Measurements from ENCODE around the gene LAMA2.

The LAMA2 gene

DNA sequence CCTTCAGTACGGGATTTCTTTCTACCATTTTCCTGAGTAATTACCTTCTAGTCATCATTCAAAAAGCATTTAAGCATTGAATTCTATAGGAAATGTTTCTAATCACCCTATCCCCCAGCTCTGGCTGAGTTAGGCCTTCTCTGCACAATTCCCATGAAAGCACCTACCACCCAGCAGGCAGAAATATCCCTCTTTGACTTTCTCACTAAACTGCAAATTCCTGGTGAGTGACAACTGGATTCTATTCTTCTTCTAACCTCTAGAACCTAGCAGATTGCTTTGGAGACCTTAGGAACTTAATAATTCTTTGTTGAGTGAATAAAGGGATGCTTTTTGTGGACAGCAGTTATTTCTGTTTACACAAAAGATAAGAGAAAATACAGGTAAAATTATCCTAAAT is 328.7 kb downstream of the LAMA2 start:
- no peaks in the 10 kb centered on the region for H3K36me3 ChIP-seq (ENCODE audit: control insufficient read depth in 1 of 2, insufficient read depth in 2 of 2, low read length in 2 of 2)
- no peaks in the 10 kb centered on the region for H3K27me3 ChIP-seq (ENCODE audit: control insufficient read depth in 1 of 2, insufficient read depth in 2 of 2, low read length in 2 of 2)
- H3K9ac ChIP-seq (ENCODE audit: low read depth in 1 of 2, low read length in 2 of 2), result no peak overlapping the region
- H3K4me1 ChIP-seq (ENCODE audit: control insufficient read depth in 1 of 2, insufficient read depth in 2 of 2, low read length in 2 of 2), result no peaks in the 10 kb centered on the region
- no peak overlapping the region for H3K27ac ChIP-seq (ENCODE audit: low read depth, low read length)
- no peaks in the 10 kb centered on the region for H3K9me3 ChIP-seq (ENCODE audit: control insufficient read depth in 1 of 2, low read length in 2 of 2)
- no peak overlapping the region for H3K4me3 ChIP-seq (ENCODE audit: low read depth in 1 of 2, low read length in 2 of 2)

GRCh38 chr6:129212081-129212480 is 329.1 kb downstream of the LAMA2 start:
- H3K9me3 ChIP-seq (ENCODE audit: control insufficient read depth in 1 of 2, low read length in 2 of 2), result no peaks in the 10 kb centered on the region
- H3K36me3 ChIP-seq (ENCODE audit: control insufficient read depth in 1 of 2, insufficient read depth in 2 of 2, low read length in 2 of 2), result no peaks in the 10 kb centered on the region
- no peaks in the 10 kb centered on the region for H3K4me1 ChIP-seq (ENCODE audit: control insufficient read depth in 1 of 2, insufficient read depth in 2 of 2, low read length in 2 of 2)
- H3K9ac ChIP-seq (ENCODE audit: low read depth in 1 of 2, low read length in 2 of 2), result no peak overlapping the region
- no peak overlapping the region for H3K27ac ChIP-seq (ENCODE audit: low read depth, low read length)
- no peaks in the 10 kb centered on the region for H3K27me3 ChIP-seq (ENCODE audit: control insufficient read depth in 1 of 2, insufficient read depth in 2 of 2, low read length in 2 of 2)
- H3K4me3 ChIP-seq (ENCODE audit: low read depth in 1 of 2, low read length in 2 of 2), result no peak overlapping the region

- H3K9ac ChIP-seq (ENCODE audit: low read depth in 1 of 2, low read length in 2 of 2), result no peak overlapping the region
- no peaks in the 10 kb centered on the region for H3K27me3 ChIP-seq (ENCODE audit: control insufficient read depth in 1 of 2, insufficient read depth in 2 of 2, low read length in 2 of 2)
- H3K9me3 ChIP-seq (ENCODE audit: control insufficient read depth in 1 of 2, low read length in 2 of 2), result no peaks in the 10 kb centered on the region
- H3K36me3 ChIP-seq (ENCODE audit: control insufficient read depth in 1 of 2, insufficient read depth in 2 of 2, low read length in 2 of 2), result no peaks in the 10 kb centered on the region
- no peak overlapping the region for H3K4me3 ChIP-seq (ENCODE audit: low read depth in 1 of 2, low read length in 2 of 2)
- H3K27ac ChIP-seq (ENCODE audit: low read depth, low read length), result no peak overlapping the region
- no peaks in the 10 kb centered on the region for H3K4me1 ChIP-seq (ENCODE audit: control insufficient read depth in 1 of 2, insufficient read depth in 2 of 2, low read length in 2 of 2)
Measured at GRCh38 chr6:129215246-129215645, 332.3 kb downstream of the LAMA2 start.

- no peaks in the 10 kb centered on the region for H3K36me3 ChIP-seq (ENCODE audit: control insufficient read depth in 1 of 2, insufficient read depth in 2 of 2, low read length in 2 of 2)
- no peak overlapping the region for H3K9ac ChIP-seq (ENCODE audit: low read depth in 1 of 2, low read length in 2 of 2)
- H3K27me3 ChIP-seq (ENCODE audit: control insufficient read depth in 1 of 2, insufficient read depth in 2 of 2, low read length in 2 of 2), result no peaks in the 10 kb centered on the region
- H3K27ac ChIP-seq (ENCODE audit: low read depth, low read length), result no peak overlapping the region
- H3K4me1 ChIP-seq (ENCODE audit: control insufficient read depth in 1 of 2, insufficient read depth in 2 of 2, low read length in 2 of 2), result no peaks in the 10 kb centered on the region
- no peak overlapping the region for H3K4me3 ChIP-seq (ENCODE audit: low read depth in 1 of 2, low read length in 2 of 2)
- no peaks in the 10 kb centered on the region for H3K9me3 ChIP-seq (ENCODE audit: control insufficient read depth in 1 of 2, low read length in 2 of 2)
Measured at GRCh38 chr6:129215916-129216520, 333.1 kb downstream of the LAMA2 start.

GRCh38 chr6:129217701-129218100 is 334.8 kb downstream of the LAMA2 start:
- Histone ChIP-seq H3K4me3 (ENCODE audit: low read depth in 1 of 2, low read length in 2 of 2) (no peak overlapping the region), H3K36me3 (ENCODE audit: control insufficient read depth in 1 of 2, insufficient read depth in 2 of 2, low read length in 2 of 2) (no peaks in the 10 kb centered on the region), H3K27ac (ENCODE audit: low read depth, low read length) (no peak overlapping the region), H3K27me3 (ENCODE audit: control insufficient read depth in 1 of 2, insufficient read depth in 2 of 2, low read length in 2 of 2) (no peaks in the 10 kb centered on the region), H3K4me1 (ENCODE audit: control insufficient read depth in 1 of 2, insufficient read depth in 2 of 2, low read length in 2 of 2) (no peaks in the 10 kb centered on the region), H3K9me3 (ENCODE audit: control insufficient read depth in 1 of 2, low read length in 2 of 2) (no peaks in the 10 kb centered on the region), H3K9ac (ENCODE audit: low read depth in 1 of 2, low read length in 2 of 2) (no peak overlapping the region)

DNA sequence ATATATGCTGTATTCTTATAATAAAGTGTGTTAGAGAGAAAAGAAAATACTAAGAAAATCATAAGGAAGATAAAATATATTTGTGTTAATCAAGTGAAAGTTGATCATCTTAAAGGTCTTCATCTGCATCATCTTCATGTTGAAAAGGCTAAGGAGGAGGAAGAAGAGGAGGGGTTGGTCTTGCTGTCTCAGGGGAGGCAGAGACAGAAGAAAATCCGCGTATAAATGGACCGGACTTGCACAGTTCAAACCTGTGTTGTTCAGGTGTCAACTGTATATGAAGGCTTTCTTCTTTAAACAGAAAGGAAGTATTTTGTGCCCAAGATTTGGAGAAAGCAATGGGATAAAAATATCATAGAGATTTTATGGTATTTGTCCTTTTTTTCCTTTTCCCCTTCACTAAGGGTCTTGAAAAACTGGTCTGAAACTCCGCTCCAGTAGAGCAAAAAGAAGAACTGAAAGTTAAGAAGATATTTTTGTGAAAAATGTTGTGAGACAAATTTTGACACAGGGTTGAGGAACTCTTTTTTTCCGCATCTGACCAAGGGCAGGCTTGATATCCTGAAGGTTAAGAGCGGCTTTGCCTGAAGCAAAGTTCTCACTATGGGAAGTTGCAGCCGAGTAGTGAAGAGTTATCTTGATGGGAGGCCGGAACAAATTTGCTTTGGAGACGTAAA is 350.7 kb downstream of the LAMA2 start:
- H3K27me3 ChIP-seq (ENCODE audit: control insufficient read depth in 1 of 2, insufficient read depth in 2 of 2, low read length in 2 of 2), result no peaks in the 10 kb centered on the region
- H3K9ac ChIP-seq (ENCODE audit: low read depth in 1 of 2, low read length in 2 of 2), result no peak overlapping the region
- no peaks in the 10 kb centered on the region for H3K9me3 ChIP-seq (ENCODE audit: control insufficient read depth in 1 of 2, low read length in 2 of 2)
- no peaks in the 10 kb centered on the region for H3K36me3 ChIP-seq (ENCODE audit: control insufficient read depth in 1 of 2, insufficient read depth in 2 of 2, low read length in 2 of 2)
- H3K4me1 ChIP-seq (ENCODE audit: control insufficient read depth in 1 of 2, insufficient read depth in 2 of 2, low read length in 2 of 2), result no peaks in the 10 kb centered on the region
- H3K27ac ChIP-seq (ENCODE audit: low read depth, low read length), result no peak overlapping the region
- no peak overlapping the region for H3K4me3 ChIP-seq (ENCODE audit: low read depth in 1 of 2, low read length in 2 of 2)

- Histone ChIP-seq H3K36me3 (ENCODE audit: control insufficient read depth in 1 of 2, insufficient read depth in 2 of 2, low read length in 2 of 2) (no peaks in the 10 kb centered on the region), H3K4me3 (ENCODE audit: low read depth in 1 of 2, low read length in 2 of 2) (no peak overlapping the region), H3K9ac (ENCODE audit: low read depth in 1 of 2, low read length in 2 of 2) (no peak overlapping the region), H3K27ac (ENCODE audit: low read depth, low read length) (no peak overlapping the region), H3K4me1 (ENCODE audit: control insufficient read depth in 1 of 2, insufficient read depth in 2 of 2, low read length in 2 of 2) (no peaks in the 10 kb centered on the region), H3K27me3 (ENCODE audit: control insufficient read depth in 1 of 2, insufficient read depth in 2 of 2, low read length in 2 of 2) (no peaks in the 10 kb centered on the region), H3K9me3 (ENCODE audit: control insufficient read depth in 1 of 2, low read length in 2 of 2) (no peaks in the 10 kb centered on the region)
Measured at GRCh38 chr6:129235167-129236000, 352.4 kb downstream of the LAMA2 start.

DNA sequence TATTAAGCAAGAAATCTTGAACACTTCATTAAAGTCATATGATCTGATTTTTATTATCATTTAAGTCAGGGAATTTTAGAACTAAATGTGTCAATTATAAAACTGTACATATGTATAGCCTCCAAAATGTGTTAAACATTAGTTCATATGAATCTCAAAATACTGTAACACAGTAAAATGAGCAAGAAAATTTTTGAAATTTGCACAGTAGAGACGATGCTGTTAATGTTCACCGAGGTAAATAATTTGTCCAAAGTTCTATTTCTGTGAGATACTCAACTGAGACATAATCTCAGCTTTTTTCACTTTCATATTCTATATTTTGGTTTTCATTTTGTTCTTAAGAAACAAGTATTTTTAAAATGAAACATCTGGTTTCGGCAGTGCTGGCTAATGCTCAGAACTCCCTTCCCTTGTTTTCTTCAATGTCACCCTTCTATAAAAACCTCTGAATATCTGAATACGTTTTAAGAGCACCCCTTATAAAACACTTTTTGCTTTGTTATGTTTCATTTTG is 353.1 kb downstream of the LAMA2 start:
- Histone ChIP-seq H3K9ac (ENCODE audit: low read depth in 1 of 2, low read length in 2 of 2) (no peak overlapping the region), H3K36me3 (ENCODE audit: control insufficient read depth in 1 of 2, insufficient read depth in 2 of 2, low read length in 2 of 2) (no peaks in the 10 kb centered on the region), H3K9me3 (ENCODE audit: control insufficient read depth in 1 of 2, low read length in 2 of 2) (no peaks in the 10 kb centered on the region), H3K27me3 (ENCODE audit: control insufficient read depth in 1 of 2, insufficient read depth in 2 of 2, low read length in 2 of 2) (no peaks in the 10 kb centered on the region), H3K4me3 (ENCODE audit: low read depth in 1 of 2, low read length in 2 of 2) (no peak overlapping the region), H3K27ac (ENCODE audit: low read depth, low read length) (no peak overlapping the region), H3K4me1 (ENCODE audit: control insufficient read depth in 1 of 2, insufficient read depth in 2 of 2, low read length in 2 of 2) (no peaks in the 10 kb centered on the region)

DNA sequence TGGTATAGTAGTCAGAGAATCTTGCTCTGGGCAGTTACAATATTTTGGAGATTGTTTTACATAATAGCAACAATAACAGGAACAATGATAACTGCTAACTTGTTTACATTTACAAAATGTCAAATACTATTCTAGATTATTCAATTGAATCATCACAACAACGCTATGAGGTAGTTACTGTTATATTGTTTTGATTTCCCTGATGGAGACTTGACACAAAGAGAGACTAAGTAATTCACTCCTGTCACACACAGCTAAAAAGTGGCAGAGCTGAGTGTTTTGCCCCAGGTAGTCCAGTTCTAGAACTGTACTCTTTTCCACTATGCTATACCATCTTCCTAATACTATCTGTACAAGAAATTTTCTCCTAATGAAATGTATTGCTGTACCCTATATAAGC is 356.1 kb downstream of the LAMA2 start:
- H3K4me3 ChIP-seq (ENCODE audit: low read depth in 1 of 2, low read length in 2 of 2), result no peak overlapping the region
- H3K9me3 ChIP-seq (ENCODE audit: control insufficient read depth in 1 of 2, low read length in 2 of 2), result no peaks in the 10 kb centered on the region
- H3K27ac ChIP-seq (ENCODE audit: low read depth, low read length), result no peak overlapping the region
- peaks cover 0 to 3% of the 10 kb centered on the region in 2 donors for H3K27me3 ChIP-seq (ENCODE audit: control insufficient read depth in 1 of 2, insufficient read depth in 2 of 2, low read length in 2 of 2)
- H3K9ac ChIP-seq (ENCODE audit: low read depth in 1 of 2, low read length in 2 of 2), result no peak overlapping the region
- no peaks in the 10 kb centered on the region for H3K4me1 ChIP-seq (ENCODE audit: control insufficient read depth in 1 of 2, insufficient read depth in 2 of 2, low read length in 2 of 2)
- no peaks in the 10 kb centered on the region for H3K36me3 ChIP-seq (ENCODE audit: control insufficient read depth in 1 of 2, insufficient read depth in 2 of 2, low read length in 2 of 2)

- Histone ChIP-seq H3K4me3 (ENCODE audit: low read depth in 1 of 2, low read length in 2 of 2) (no peak overlapping the region), H3K27ac (ENCODE audit: low read depth, low read length) (no peak overlapping the region), H3K4me1 (ENCODE audit: control insufficient read depth in 1 of 2, insufficient read depth in 2 of 2, low read length in 2 of 2) (no peaks in the 10 kb centered on the region)
Measured at GRCh38 chr6:129239825-129240491, 357.0 kb downstream of the LAMA2 start.

More at GRCh38 chr6:129239825-129240491, 357.0 kb downstream of the LAMA2 start:
- Histone ChIP-seq H3K9me3 (ENCODE audit: control insufficient read depth in 1 of 2, low read length in 2 of 2) (no peaks in the 10 kb centered on the region), H3K27me3 (ENCODE audit: control insufficient read depth in 1 of 2, insufficient read depth in 2 of 2, low read length in 2 of 2) (peaks cover 0 to 3% of the 10 kb centered on the region in 2 donors), H3K9ac (ENCODE audit: low read depth in 1 of 2, low read length in 2 of 2) (no peak overlapping the region), H3K36me3 (ENCODE audit: control insufficient read depth in 1 of 2, insufficient read depth in 2 of 2, low read length in 2 of 2) (no peaks in the 10 kb centered on the region)
